OCI-LY7 (cell line): ENCODE measurements around the gene SULT1E1.

ENCODE experiments used
- CTCF ChIP-seq: fragments of 200-600 bp; sonication (generic); conservative IDR thresholded peaks from 2 replicates; pipeline ENCODE4 v1.5.1; 2014; ENCODE audit warnings: mild to moderate bottlenecking, antibody characterized with exemption, low read length, moderate library complexity, mixed read lengths
- EZH2phosphoT487 ChIP-seq: fragments of 200-600 bp; sonication (generic); IDR thresholded peaks from 2 replicates; pipeline ENCODE4 v1.6.1; 2018; ENCODE audit warnings: low read depth, borderline replicate concordance, mild to moderate bottlenecking, mixed run types, antibody characterized with exemption, low read length, moderate library complexity, mixed read lengths

DNA sequence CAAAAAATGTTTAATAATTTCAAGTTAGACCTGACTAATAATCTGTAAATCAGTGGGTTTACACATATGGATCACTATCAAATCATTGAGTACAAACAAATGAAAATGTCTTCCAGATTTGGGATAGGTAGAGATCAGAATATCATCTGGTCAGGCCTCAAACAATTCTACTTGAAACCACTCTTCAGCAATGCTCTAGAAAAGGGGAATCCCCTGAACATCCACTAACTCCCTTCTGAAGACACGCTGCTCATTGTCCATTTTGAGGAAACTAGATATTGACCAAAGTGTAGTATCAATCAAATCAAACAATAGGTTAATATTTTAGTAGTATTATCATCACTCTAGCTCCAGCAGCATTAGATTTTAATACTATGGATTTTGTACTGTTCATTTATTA lies 46.3 kb downstream of the SULT1E1 start:
- TF ChIP-seq CTCF: no peak
- no peak for TF ChIP-seq EZH2phosphoT487
